PFSK-1 (cell line): ENCODE results near the gene IGSF5.

Source experiments
- FOXP2 ChIP-seq: optimal IDR thresholded peaks from 2 replicates; pipeline ENCODE3; 2011; ENCODE audit warnings: borderline replicate concordance, control low read depth, inconsistent platforms; ENCODE audit not compliant: insufficient read depth; ENCODE audit errors: extremely low read length, extremely low read depth
- POLR2AphosphoS5 ChIP-seq: IDR thresholded peaks from 2 replicates; pipeline ENCODE4 v1.6.1; 2012; ENCODE audit warnings: low read depth, mild to moderate bottlenecking, control low read depth, low read length, moderate library complexity
- SIN3A ChIP-seq: IDR thresholded peaks from 2 replicates; pipeline ENCODE4 v1.6.1; 2012; ENCODE audit warnings: mild to moderate bottlenecking, low read length, moderate library complexity, borderline replicate concordance; ENCODE audit not compliant: insufficient read depth
- TAF1 ChIP-seq: IDR thresholded peaks from 2 replicates; pipeline ENCODE4 v1.6.1; 2012; ENCODE audit warnings: low read length, control low read depth, borderline replicate concordance; ENCODE audit not compliant: insufficient read depth
- TF ChIP-seq, protein P1 (sequence below), 2 experiments: IDR thresholded peaks; 2 replicates each; pipeline versions ENCODE4 v1.6.1 to v1.8.0; 2011 to 2012; ENCODE audit warnings: low read depth in 2 of 2, low read length in 2 of 2, control low read depth in 1 of 2, inconsistent platforms in 1 of 2, mild to moderate bottlenecking in 1 of 2, moderate library complexity in 1 of 2; ENCODE audit not compliant: insufficient read depth in 1 of 2

DNA sequence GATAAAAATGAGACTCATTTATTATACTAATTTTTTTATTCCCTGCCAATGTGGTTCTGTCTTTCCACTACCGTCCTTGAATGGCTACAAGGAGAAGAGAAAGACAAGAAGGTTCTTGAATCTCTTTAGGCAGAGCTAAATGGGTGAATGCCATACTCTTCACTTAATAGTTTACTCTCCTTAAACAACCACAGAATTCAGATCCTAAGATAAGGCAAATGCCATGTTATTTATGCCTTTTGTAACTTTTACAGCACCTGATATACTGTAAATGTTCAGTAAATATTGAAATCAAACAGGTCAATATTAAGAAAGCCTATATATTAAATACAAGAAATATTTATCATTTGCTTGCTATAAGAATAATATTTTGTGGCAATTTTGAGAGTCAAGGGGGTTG is 58.4 kb downstream of the IGSF5 start:
- no peak for TF ChIP-seq TAF1
- TF ChIP-seq POLR2AphosphoS5 = no peak
- no peak for TF ChIP-seq SIN3A
- TF ChIP-seq, protein P1, sequence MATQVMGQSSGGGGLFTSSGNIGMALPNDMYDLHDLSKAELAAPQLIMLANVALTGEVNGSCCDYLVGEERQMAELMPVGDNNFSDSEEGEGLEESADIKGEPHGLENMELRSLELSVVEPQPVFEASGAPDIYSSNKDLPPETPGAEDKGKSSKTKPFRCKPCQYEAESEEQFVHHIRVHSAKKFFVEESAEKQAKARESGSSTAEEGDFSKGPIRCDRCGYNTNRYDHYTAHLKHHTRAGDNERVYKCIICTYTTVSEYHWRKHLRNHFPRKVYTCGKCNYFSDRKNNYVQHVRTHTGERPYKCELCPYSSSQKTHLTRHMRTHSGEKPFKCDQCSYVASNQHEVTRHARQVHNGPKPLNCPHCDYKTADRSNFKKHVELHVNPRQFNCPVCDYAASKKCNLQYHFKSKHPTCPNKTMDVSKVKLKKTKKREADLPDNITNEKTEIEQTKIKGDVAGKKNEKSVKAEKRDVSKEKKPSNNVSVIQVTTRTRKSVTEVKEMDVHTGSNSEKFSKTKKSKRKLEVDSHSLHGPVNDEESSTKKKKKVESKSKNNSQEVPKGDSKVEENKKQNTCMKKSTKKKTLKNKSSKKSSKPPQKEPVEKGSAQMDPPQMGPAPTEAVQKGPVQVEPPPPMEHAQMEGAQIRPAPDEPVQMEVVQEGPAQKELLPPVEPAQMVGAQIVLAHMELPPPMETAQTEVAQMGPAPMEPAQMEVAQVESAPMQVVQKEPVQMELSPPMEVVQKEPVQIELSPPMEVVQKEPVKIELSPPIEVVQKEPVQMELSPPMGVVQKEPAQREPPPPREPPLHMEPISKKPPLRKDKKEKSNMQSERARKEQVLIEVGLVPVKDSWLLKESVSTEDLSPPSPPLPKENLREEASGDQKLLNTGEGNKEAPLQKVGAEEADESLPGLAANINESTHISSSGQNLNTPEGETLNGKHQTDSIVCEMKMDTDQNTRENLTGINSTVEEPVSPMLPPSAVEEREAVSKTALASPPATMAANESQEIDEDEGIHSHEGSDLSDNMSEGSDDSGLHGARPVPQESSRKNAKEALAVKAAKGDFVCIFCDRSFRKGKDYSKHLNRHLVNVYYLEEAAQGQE (IDR thresholded peaks at IDR 0.05; ENCODE audit: insufficient read depth in 1 of 2, low read depth in 2 of 2, low read length in 2 of 2) = no peak
- TF ChIP-seq FOXP2 = no peak
